Measurements from ENCODE around the gene CLK1.
A peak's percentile ranks its signal among the peaks of the same experiment; 100 is the strongest.
"Not testable (repeated sequence)": the region's sequence is repeated elsewhere in the genome, so short reads cannot be mapped to it uniquely, and the experiment has no call there.

CLK1 gene

DNA sequence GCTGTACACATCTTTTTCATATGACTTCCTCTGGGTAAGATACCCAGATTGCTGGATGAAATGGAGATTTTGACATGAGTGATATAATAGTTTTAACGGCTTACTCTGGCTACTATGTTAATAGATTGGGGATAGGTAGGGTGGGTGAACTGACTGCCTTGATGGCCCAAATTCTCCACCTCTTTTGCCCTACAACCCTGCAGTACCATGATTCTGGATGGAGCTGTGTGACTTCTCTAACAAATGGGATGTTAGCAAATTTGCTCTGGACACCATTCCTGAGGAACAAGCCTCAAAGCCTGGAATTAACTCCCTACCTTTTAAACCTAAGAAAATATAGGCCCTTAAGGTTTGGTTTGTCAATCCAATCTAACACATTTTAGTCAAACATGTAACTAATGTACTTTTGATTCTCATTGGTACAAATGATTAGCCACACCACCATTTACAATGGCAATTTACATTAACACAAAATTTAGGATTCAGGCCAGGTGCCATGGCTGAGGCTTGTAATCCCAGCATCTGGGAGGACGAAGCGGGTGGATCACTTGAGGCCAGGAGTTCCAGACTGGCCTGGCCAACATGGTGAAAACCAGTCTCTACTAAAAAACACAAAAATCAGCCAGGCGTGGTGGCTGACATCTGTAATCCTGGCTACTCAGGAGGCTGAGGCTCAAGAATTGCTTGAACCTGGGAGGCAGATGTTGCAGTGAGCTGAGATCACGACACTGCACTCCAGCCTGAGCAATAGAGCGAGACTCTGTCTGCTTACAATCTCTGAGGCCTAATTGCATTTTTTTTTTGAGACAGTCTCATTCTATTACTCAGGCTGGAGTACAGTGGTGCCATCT lies 12.8 kb downstream of the CLK1 start:
- DNase-seq = no peak

GRCh38 chr2:200850512-200851256 lies 13.8 kb downstream of the CLK1 start:
- DNase-seq = no peak

- DNase-seq = no peak
Measured at GRCh38 chr2:200847939-200848338, 16.5 kb downstream of the CLK1 start.

DNA sequence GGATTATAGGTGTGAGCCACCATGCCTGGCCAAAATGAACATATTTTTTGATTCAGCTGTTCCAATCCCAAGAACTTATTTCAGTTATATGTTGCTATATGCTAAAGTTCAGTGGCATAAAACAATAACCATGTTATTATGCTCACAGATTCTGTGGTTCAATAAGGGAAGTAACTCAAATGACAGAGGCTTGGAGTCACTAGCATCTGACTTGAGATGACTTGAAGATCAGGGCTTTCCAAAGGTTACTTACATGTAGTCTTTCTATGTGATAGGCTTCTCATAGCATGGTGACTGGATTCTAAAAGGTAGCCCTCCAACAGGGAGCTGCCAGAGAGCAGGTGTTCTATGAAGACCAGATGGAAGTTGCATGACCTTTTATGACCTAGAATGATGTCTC lies 17.2 kb downstream of the CLK1 start:
- peak; percentile 52 to 81 (median 73) for DNase-seq

GRCh38 chr2:200845669-200846325 lies 18.7 kb downstream of the CLK1 start:
- no peak for DNase-seq

DNA sequence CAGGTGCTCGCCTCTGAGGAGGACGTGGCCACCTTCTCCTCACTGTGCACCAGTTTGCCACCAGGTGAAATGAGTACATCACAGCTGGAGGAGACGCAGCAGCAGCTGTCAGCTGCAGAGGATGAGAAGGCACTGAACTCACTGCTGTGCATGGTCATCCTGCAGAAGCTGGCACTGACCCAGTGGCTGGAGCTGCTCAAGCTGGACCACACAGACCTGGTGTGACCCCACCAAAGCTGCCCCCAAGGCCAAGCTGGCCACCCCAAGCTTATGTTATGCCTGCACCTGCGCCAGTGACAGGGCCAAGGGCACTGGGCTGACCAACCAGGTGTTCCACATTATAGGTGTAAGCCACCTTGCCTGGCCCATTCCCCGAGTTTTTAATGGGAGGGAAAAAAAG lies 19.3 kb downstream of the CLK1 start:
- DNase-seq = no peak

GRCh38 chr2:200843993-200844948 lies 20.2 kb downstream of the CLK1 start:
- no peak for DNase-seq

DNA sequence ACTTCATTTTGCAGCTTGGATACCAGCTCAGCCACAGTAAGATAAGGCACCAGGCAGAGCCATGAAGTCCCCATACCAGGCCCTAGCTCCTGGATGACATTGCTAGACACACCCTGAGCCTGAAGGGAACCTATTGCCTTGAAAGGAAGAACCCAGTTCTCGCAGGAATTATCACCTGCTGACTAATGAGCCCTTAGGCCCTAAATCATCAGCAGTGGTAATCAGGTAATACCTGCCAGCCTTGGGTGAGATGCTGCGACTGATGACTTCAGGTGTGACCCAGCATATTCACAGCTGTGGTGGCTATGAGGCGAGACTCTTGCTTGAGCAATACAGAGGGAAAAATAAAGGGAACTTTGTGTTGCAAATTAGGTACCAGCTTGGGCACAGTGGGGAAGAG lies 24.9 kb downstream of the CLK1 start:
- no peak for DNase-seq

DNA sequence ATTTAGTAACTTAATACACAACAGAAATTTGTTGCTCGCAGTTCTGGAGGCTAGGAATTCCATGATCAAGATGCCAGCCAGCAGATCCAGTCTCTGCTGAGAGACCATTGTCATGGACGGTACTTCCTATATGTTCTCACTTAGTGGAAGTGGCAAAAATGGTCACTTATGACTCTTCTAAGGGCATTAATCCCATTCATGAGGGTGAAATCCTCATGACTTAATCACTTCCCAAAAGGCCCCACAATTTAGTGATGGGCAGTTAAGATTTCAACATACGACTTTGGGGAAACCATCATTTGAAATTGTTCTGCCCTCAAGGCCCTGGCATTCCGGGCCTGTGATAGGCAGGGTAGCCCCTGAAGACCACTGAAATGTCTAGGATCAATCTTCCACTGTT lies 29.8 kb downstream of the CLK1 start:
- DNase-seq = peak; percentile 22 to 51 (median 50)

DNA sequence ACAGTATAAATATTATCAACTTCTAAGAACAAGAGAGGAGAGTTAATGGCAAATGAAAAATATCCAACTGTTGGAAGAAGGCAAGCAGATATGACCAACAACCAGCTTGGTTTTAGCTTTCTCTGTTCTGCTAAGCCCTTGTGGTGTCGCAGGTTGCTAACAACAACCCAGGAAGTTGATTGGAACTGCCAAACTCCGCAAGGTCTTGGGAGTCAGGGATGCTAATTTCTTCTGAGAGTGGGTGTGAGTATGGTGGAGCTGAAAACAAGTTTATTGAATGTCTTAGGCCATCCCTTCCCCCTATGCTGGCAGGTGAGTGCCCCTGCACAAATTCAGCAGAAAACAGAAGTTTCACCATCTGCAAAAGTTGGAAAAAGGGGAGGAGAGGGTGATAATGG lies 35.2 kb downstream of the CLK1 start:
- DNase-seq = no peak

- no peak for DNase-seq
Measured at GRCh38 chr2:200828572-200829257, 35.7 kb downstream of the CLK1 start.

- no peak for DNase-seq
Measured at GRCh38 chr2:200828104-200828503, 36.4 kb downstream of the CLK1 start.

DNA sequence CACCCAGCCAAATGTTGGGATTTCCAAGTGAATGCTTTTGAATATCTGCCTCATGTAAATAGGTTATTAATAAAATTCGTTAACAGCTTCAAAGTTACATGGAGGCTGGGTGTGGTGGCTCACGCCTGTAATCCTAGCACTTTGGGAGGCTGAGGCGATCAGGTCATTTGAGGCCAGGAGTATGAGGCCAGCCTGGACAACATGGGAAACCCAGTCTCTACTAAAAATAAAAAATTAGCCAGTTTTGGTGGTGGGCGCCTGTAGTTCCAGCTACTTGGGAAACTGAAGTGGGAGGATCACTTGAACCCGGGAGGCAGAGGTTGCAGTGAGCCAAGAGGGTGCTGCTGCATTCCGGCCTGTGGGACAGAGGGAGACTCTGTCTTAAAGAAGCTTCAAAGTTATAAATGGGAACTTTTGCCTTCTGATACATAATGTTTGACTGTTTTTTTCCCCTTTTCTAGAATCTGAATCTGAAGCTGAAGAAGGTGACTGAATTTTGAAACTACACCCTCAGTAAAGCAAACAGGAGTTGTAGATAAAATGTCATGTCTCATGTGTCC lies 42.7 kb downstream of the CLK1 start:
- DNase-seq = peak; percentile 28 to 44 (median 33)

DNA sequence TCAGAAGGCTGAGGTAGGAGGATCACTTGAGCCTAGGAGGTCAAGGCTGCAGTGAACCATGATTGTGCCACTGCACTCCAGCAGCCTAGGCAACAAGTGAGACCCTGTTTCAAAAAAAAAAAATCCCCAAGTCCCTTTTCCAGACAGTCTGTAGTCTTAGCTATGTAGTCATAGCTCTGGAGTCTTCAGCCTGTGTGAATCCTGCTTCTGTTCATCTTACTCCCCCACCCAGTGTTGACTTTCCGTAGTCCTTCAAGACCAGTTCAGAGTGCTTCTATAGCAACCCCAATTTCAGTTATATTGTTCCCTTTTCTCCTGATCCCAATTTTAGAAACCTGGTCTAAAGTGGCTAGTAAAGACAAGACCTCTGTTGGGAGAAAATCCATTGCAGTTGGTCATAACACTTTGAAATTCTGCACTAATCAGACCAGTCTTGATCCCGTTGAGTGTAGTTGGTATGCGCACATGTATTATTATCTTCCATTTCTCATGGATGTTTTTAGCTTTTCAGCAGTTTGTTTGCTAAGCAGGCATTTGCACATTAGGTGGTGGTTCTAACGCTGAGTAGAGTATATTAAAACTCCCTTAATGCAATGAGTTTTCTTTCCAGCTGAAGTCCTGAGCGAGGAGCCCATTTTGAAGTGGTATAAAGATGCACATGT lies 43.8 kb downstream of the CLK1 start:
- DNase-seq = no peak

DNA sequence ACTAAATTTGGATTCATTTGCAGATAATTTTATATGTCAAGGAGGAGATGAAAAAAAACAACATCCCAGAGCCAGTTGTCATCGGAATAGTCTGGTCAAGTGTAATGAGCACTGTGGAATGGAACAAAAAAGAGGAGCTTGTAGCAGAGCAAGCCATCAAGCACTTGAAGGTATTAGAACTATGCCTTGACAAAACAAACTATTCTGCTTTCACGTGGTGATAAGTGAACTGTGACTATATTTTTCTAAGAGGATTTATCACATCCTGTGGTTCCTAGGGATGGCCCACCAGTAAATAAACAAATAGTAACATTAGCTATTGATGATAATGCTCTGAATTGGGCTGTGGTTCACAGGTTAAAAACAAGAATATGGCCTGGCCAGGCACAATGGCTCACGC lies 45.7 kb downstream of the CLK1 start:
- not testable (repeated sequence) for DNase-seq

DNA sequence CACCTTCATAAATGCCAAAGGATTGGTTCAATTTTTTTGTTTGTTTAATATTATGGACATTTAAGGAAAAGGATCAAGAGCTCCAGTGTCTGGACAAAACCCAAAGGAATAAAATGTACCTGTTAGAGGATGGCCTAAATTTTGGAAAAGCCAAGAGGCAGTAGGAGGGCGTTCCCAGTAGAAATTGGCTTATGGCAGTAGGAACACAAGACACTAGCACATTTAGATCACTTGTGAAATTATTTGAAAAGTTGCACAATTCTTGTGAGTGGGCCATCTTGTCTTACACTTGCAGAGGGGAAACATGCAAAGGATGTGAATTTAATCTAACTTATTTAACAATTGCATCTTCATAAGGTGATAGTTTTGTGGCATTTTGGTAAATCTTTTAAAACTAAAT lies 49.5 kb downstream of the CLK1 start:
- DNase-seq = peak in 2 of 3 donors; percentile 67 to 69

DNA sequence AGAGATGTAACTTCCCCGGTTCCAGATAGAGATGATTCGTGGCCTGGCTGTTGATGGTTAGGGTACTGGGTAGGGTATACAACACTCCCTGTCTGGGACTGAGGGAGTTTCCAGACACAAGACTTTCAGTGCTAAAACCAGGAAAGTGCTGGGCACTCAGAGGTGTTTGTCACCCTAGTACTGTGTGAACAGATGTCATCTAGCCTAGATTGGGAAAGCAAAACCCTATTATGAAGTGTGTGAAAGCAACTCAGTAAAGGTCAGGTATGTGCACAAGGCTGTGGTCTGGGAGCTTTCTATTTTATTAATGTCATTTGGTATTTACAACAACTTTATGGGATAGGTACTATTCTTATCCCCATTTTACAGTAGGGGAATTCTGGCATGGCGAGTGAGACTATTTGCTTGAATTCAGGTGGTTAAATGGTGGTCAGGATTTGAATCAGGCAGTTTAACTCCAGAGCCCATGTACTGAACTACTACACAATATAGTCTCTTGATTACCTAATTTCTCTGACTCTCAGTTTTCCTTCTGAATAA lies 50.1 kb downstream of the CLK1 start:
- DNase-seq = peak; percentile 30 to 58 (median 35)

- DNase-seq = peak; percentile 78 to 91 (median 82)
Measured at GRCh38 chr2:200812122-200813022, 52.1 kb downstream of the CLK1 start.

DNA sequence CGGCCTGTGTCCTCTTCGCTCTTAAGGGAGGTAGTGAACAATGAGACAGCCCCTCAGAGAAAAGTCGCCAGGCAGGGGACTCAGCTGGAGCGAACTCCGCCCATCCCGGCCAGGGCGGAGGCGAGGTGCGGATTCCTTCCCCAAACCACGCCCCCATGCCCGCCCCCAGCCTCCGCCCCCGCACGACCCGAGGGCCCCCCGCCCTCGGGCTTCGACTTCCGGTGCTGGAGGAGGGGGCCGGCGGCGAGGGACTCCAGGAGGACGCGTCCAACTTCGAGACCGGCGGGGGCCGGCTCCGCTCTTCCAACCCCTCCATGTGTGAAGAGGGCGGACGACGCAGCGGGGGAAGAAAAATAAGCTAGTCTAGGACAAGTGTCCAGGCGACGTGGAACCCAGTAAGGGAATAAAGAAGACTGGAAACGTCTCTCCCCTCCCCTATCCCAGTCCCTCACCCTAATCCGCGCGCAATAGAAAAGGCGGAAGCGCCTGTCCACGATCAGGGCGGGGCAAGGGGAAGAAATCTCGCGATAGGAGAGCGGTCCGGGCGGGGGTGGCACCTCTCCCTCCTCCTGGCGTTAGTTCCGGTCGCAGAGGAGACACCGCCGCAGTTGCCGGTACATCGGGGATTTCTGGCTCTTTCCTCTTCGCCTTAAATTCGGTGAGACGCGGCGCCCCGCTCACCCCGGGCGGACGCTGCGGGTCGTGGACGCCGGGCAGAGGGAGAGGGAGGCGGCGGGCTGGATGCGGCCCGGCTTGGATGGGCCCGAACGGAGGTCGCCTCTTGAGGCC lies 52.9 kb downstream of the CLK1 start, which contains the start of gene BZW1:
Gene BZW1, plus strand, starts transcription at position 578 of the 789 bp plus-strand sequence. CDS start 1,308 bp downstream, outside the sequence.
- DNase-seq = peak; percentile 97 to 99 (median 98)
